H9 (cell line): ENCODE results near the gene POU2AF1. TPM values are rescaled to one million over a fixed set of nuclear protein-coding genes. Genes with fewer than 3 reads are reported as not detected.

Experiments
- DNase-seq: peaks from one replicate; pipeline ENCODE4 v3.0.0-alpha.2; 2017
- H2AFZ ChIP-seq: one replicate; pipeline ENCODE4 v1.6.1; 2013; ENCODE audit warnings: mild to moderate bottlenecking, low read length, control low read depth, moderate library complexity
- H2AK5ac ChIP-seq: 2 replicates; pipeline ENCODE4 v1.6.1; 2013; ENCODE audit warnings: low read length, control low read depth, mixed read lengths; ENCODE audit not compliant: insufficient read length
- H2BK120ac ChIP-seq: one replicate; pipeline ENCODE4 v1.6.1; 2013; ENCODE audit warnings: low read depth, mild to moderate bottlenecking, low read length, control low read depth, inconsistent platforms; ENCODE audit not compliant: poor library complexity, severe bottlenecking
- H2BK12ac ChIP-seq: 2 replicates; pipeline ENCODE4 v1.6.1; 2013; ENCODE audit warnings: low read length, control low read depth, mixed read lengths, low read depth; ENCODE audit not compliant: insufficient read length
- H2BK15ac ChIP-seq: 2 replicates; pipeline ENCODE4 v1.6.1; 2013; ENCODE audit warnings: low read depth, low read length, control low read depth
- H2BK20ac ChIP-seq: one replicate; pipeline ENCODE4 v1.6.1; 2013; ENCODE audit warnings: low read depth, mild to moderate bottlenecking, low read length, control low read depth, inconsistent platforms; ENCODE audit not compliant: poor library complexity, severe bottlenecking
- H2BK5ac ChIP-seq: 2 replicates; pipeline ENCODE4 v1.6.1; 2013; ENCODE audit warnings: low read length, control low read depth, mixed read lengths; ENCODE audit not compliant: insufficient read length
- H3K14ac ChIP-seq: 2 replicates; pipeline ENCODE4 v1.6.1; 2013; ENCODE audit warnings: low read length, control low read depth; ENCODE audit not compliant: insufficient read depth
- H3K18ac ChIP-seq: 2 replicates; pipeline ENCODE4 v1.6.1; 2013; ENCODE audit warnings: low read depth, mild to moderate bottlenecking, mixed read lengths, low read length, control low read depth; ENCODE audit not compliant: insufficient read length
- H3K23ac ChIP-seq: 2 replicates; pipeline ENCODE4 v1.6.1; 2013; ENCODE audit warnings: low read length, control low read depth, mixed read lengths, low read depth; ENCODE audit not compliant: insufficient read length
- H3K23me2 ChIP-seq: 2 replicates; pipeline ENCODE4 v1.6.1; 2013; ENCODE audit warnings: low read depth, mild to moderate bottlenecking, mixed read lengths, low read length, control low read depth; ENCODE audit not compliant: insufficient read length, poor library complexity, severe bottlenecking
- H3K27ac ChIP-seq: 2 replicates; pipeline ENCODE4 v1.5.1; 2013; ENCODE audit warnings: low read length, control low read depth, mixed read lengths, low read depth; ENCODE audit not compliant: insufficient read length
- H3K27me3 ChIP-seq: 2 replicates; pipeline ENCODE4 v1.6.1; 2013; ENCODE audit warnings: low read length, control low read depth, inconsistent platforms; ENCODE audit not compliant: insufficient read depth
- H3K4ac ChIP-seq: 2 replicates; pipeline ENCODE4 v1.6.1; 2013; ENCODE audit warnings: low read depth, mild to moderate bottlenecking, control low read depth, inconsistent platforms, low read length, moderate library complexity
- H3K4me1 ChIP-seq: 2 replicates; pipeline ENCODE4 v1.6.1; 2013; ENCODE audit warnings: low read length, control low read depth, inconsistent platforms; ENCODE audit not compliant: insufficient read depth
- H3K4me2 ChIP-seq: 2 replicates; pipeline ENCODE4 v1.6.1; 2013; ENCODE audit warnings: low read length, control low read depth, mixed read lengths; ENCODE audit not compliant: insufficient read length, insufficient read depth
- H3K56ac ChIP-seq: 2 replicates; pipeline ENCODE4 v1.6.1; 2013; ENCODE audit warnings: low read depth, mild to moderate bottlenecking, mixed read lengths, low read length, control low read depth; ENCODE audit not compliant: insufficient read length
- H3K79me1 ChIP-seq: 2 replicates; pipeline ENCODE4 v1.6.1; 2013; ENCODE audit warnings: low read depth, mild to moderate bottlenecking, moderate library complexity, low read length, control low read depth, inconsistent platforms; ENCODE audit not compliant: insufficient read depth, poor library complexity, severe bottlenecking
- H3K79me2 ChIP-seq: 2 replicates; pipeline ENCODE4 v1.6.1; 2013; ENCODE audit warnings: low read length, control low read depth, inconsistent platforms; ENCODE audit not compliant: insufficient read depth
- H3K9ac ChIP-seq: 2 replicates; pipeline ENCODE4 v1.6.1; 2013; ENCODE audit warnings: low read length, control low read depth, mixed read lengths; ENCODE audit not compliant: insufficient read length; ENCODE audit errors: extremely low read depth
- H3K9me3 ChIP-seq: one replicate; pipeline ENCODE4 v1.6.1; 2013; ENCODE audit warnings: low read depth, low read length, inconsistent platforms; ENCODE audit not compliant: control insufficient read depth
- H3T11ph ChIP-seq: one replicate; pipeline ENCODE4 v1.6.1; 2013; ENCODE audit warnings: mild to moderate bottlenecking, low read length, control low read depth, inconsistent platforms
- H4K20me1 ChIP-seq: one replicate; pipeline ENCODE4 v1.6.1; 2013; ENCODE audit not compliant: control insufficient read depth, insufficient read length, insufficient read depth
- H4K5ac ChIP-seq: 2 replicates; pipeline ENCODE4 v1.6.1; 2013; ENCODE audit warnings: low read depth, mild to moderate bottlenecking, mixed read lengths, low read length, control low read depth; ENCODE audit not compliant: insufficient read length
- H4K8ac ChIP-seq: replicated peaks from 2 replicates; pipeline ENCODE4 v1.6.1; 2013; ENCODE audit warnings: low read length, control low read depth, mixed read lengths, low read depth; ENCODE audit not compliant: insufficient read length
- H4K91ac ChIP-seq: 2 replicates; pipeline ENCODE4 v1.6.1; 2013; ENCODE audit warnings: low read depth, mild to moderate bottlenecking, moderate library complexity, mixed read lengths, low read length, control low read depth; ENCODE audit not compliant: insufficient read length
- H3K27ac Mint-ChIP-seq, 3 experiments: 2 replicates in 2 of 3; 3 replicates in 1 of 3; pipeline ENCODE4 v1.8.0; 2020 to 2021; ENCODE audit warnings: mixed read lengths in 3 of 3, mild to moderate bottlenecking in 1 of 3, moderate library complexity in 1 of 3
- H3K27me3 Mint-ChIP-seq: 2 replicates; pipeline ENCODE4 v1.8.0; 2021; ENCODE audit warnings: low read depth, mild to moderate bottlenecking, moderate library complexity, mixed read lengths
- H3K36me3 Mint-ChIP-seq, 3 experiments: 2 replicates in 2 of 3; 3 replicates in 1 of 3; pipeline ENCODE4 v1.8.0; 2020 to 2021; ENCODE audit warnings: low read depth in 3 of 3, mixed read lengths in 3 of 3; ENCODE audit not compliant: insufficient read depth in 1 of 3
- H3K4me1 Mint-ChIP-seq, 2 experiments: 2 replicates each; pipeline ENCODE4 v1.8.0; 2020; ENCODE audit warnings: mixed read lengths in 2 of 2
- H3K4me3 Mint-ChIP-seq, 2 experiments: 2 replicates in 1 of 2; 3 replicates in 1 of 2; pipeline ENCODE4 v1.8.0; 2020 to 2021; ENCODE audit warnings: mild to moderate bottlenecking in 2 of 2, mixed read lengths in 2 of 2, moderate library complexity in 1 of 2
- H3K9me3 Mint-ChIP-seq, 2 experiments: 2 replicates in 1 of 2; 3 replicates in 1 of 2; pipeline ENCODE4 v1.8.0; 2020; ENCODE audit warnings: mild to moderate bottlenecking in 2 of 2, mixed read lengths in 2 of 2, moderate library complexity in 1 of 2
- CTCF ChIP-seq: fragments of 200-600 bp; sonication (generic); conservative IDR thresholded peaks from 3 replicates; pipeline ENCODE4 v1.8.0; 2021; ENCODE audit warnings: antibody characterized with exemption, mild to moderate bottlenecking
- WGBS: extraction: QIAGEN DNeasy Blood & Tissue Kit; methylation state at CpG from one replicate; pipeline ENCODE4 v1.1.7; 2013; ENCODE audit warnings: missing lambda C conversion rate, low lambda C conversion rate, mixed read lengths; ENCODE audit not compliant: insufficient read length; ENCODE audit errors: extremely low coverage; 5-methylcytosine and 5-hydroxymethylcytosine counted together
- total RNA-seq: library from RNA; stranded (reverse); gene quantifications from 2 replicates; pipeline ENCODE4 v1.2.1, GENCODE V29; 2021

POU2AF1 gene
- total RNA-seq, 1 experiment from 2014 or later = not detected

- Mint-ChIP-seq H3K4me1 (no peaks in the 10 kb centered on the region), H3K27me3 (no peaks in the 10 kb centered on the region; the same call in 1 of the 2 replicates), H3K27ac (peak overlapping the region in 1 of 3 experiments; percentile 54; a peak in 1 of 7 replicates), H3K36me3 (no peaks in the 10 kb centered on the region), H3K4me3 (no peak overlapping the region), H3K9me3 (no peaks in the 10 kb centered on the region)
- Histone ChIP-seq H4K5ac (no peak overlapping the region), H3K4me2 (no peak overlapping the region), H4K91ac (no peak overlapping the region), H2BK5ac (no peak overlapping the region), H2BK15ac (no peak overlapping the region), H3K23me2 (no peaks in the 10 kb centered on the region), H3K79me1 (no peaks in the 10 kb centered on the region), H4K20me1 (no peaks in the 10 kb centered on the region), H3K27me3 (no peaks in the 10 kb centered on the region), H2AK5ac (no peak overlapping the region), H3K9ac (no peak overlapping the region), H3K14ac (no peak overlapping the region), H3K9me3 (no peaks in the 10 kb centered on the region), H3K27ac (no peak overlapping the region), H2BK20ac (no peak overlapping the region), H3K18ac (no peak overlapping the region), H2AFZ (no peak overlapping the region), H4K8ac (no peak overlapping the region), H3K4ac (no peak overlapping the region), H2BK12ac (no peak overlapping the region), H3K23ac (no peak overlapping the region), H3T11ph (no peak overlapping the region), H3K4me1 (no peaks in the 10 kb centered on the region), H2BK120ac (no peak overlapping the region), H3K79me2 (no peaks in the 10 kb centered on the region), H3K56ac (no peak overlapping the region)
- no peak for TF ChIP-seq CTCF
- WGBS = no CpG with 5 or more reads among the region's 8 CpGs
- DNase-seq = no peak
Observed at GRCh38 chr11:111366560-111367410, 12.3 kb downstream of the POU2AF1 start.
